MM.1S (cell line): ENCODE results near the gene CPSF3.
A peak's percentile ranks its signal among the peaks of the same experiment; 100 is the strongest.

Source experiments
- DNase-seq: peaks from one replicate; pipeline ENCODE4 v3.0.0-alpha.2; 2015
- H2AFZ ChIP-seq: fragments of 300-600 bp; sonication (generic); 2 replicates; pipeline ENCODE4 v1.6.0; 2016; ENCODE audit warnings: antibody characterized with exemption, low read length
- H3F3A ChIP-seq: fragments of 300-600 bp; sonication (generic); 2 replicates; pipeline ENCODE4 v1.6.1; 2016; ENCODE audit warnings: mild to moderate bottlenecking, antibody characterized with exemption, low read length, moderate library complexity, mixed read lengths; ENCODE audit not compliant: insufficient read depth
- H3K27ac ChIP-seq: fragments of 300-600 bp; sonication (generic); 2 replicates; pipeline ENCODE4 v1.5.1; 2016; ENCODE audit warnings: mild to moderate bottlenecking, low read length
- H3K27me3 ChIP-seq: fragments of 300-600 bp; sonication (generic); replicated peaks from 2 replicates; pipeline ENCODE4 v1.6.0; 2016; ENCODE audit warnings: low read length; ENCODE audit not compliant: insufficient read depth
- H3K36me3 ChIP-seq: fragments of 300-600 bp; sonication (generic); replicated peaks from 2 replicates; pipeline ENCODE4 v1.6.1; 2016; ENCODE audit warnings: mild to moderate bottlenecking, low read length, mixed read lengths; ENCODE audit not compliant: insufficient read depth
- H3K4me1 ChIP-seq: fragments of 300-600 bp; sonication (generic); 2 replicates; pipeline ENCODE4 v1.6.1; 2016; ENCODE audit warnings: low read length, mixed read lengths
- H3K4me2 ChIP-seq: fragments of 300-600 bp; sonication (generic); 2 replicates; pipeline ENCODE4 v1.6.0; 2016; ENCODE audit warnings: low read depth, low read length
- H3K4me3 ChIP-seq: fragments of 300-600 bp; sonication (generic); 2 replicates; pipeline ENCODE4 v1.5.1; 2016; ENCODE audit warnings: low read length, mixed read lengths
- H3K79me2 ChIP-seq: fragments of 300-600 bp; sonication (generic); 2 replicates; pipeline ENCODE4 v1.6.1; 2016; ENCODE audit warnings: mixed run types, low read length, mixed read lengths
- H3K9ac ChIP-seq: fragments of 300-600 bp; sonication (generic); 2 replicates; pipeline ENCODE4 v1.6.1; 2016; ENCODE audit warnings: low read length, mixed read lengths
- H3K9me2 ChIP-seq: fragments of 300-600 bp; sonication (generic); replicated peaks from 2 replicates; pipeline ENCODE4 v1.6.1; 2016; ENCODE audit warnings: mild to moderate bottlenecking, low read length, mixed read lengths; ENCODE audit not compliant: insufficient read depth
- H3K9me3 ChIP-seq: fragments of 300-600 bp; sonication (generic); replicated peaks from 2 replicates; pipeline ENCODE4 v1.6.1; 2016; ENCODE audit warnings: mild to moderate bottlenecking, low read length, mixed read lengths; ENCODE audit not compliant: insufficient read depth
- H4K20me1 ChIP-seq: fragments of 300-600 bp; sonication (generic); 2 replicates; pipeline ENCODE4 v1.6.1; 2016; ENCODE audit warnings: mild to moderate bottlenecking, low read length, moderate library complexity, mixed read lengths; ENCODE audit not compliant: insufficient read depth
- CTCF ChIP-seq: fragments of 300-600 bp; sonication (generic); IDR thresholded peaks from 2 replicates; pipeline ENCODE4 v1.5.1; 2016; ENCODE audit warnings: antibody characterized with exemption, low read length, mixed read lengths
- EZH2 ChIP-seq: fragments of 300-600 bp; sonication (generic); optimal IDR thresholded peaks from 2 replicates; pipeline ENCODE3; 2017; ENCODE audit warnings: low read depth, mild to moderate bottlenecking, antibody characterized with exemption, low read length, mixed read lengths
- EZH2phosphoT487 ChIP-seq: fragments of 300-600 bp; sonication (generic); IDR thresholded peaks from 2 replicates; pipeline ENCODE4 v1.6.1; 2018; ENCODE audit warnings: antibody characterized with exemption, low read length

CPSF3 gene

GRCh38 chr2:9419541-9419940 is 3.9 kb upstream of the CPSF3 start:
- Histone ChIP-seq H3K27ac (peak overlapping the region; percentile 24; the same call in 1 of the 2 replicates), H3K9me2 (no peaks in the 10 kb centered on the region), H3K79me2 (peaks cover 75% of the 10 kb centered on the region), H3K27me3 (no peaks in the 10 kb centered on the region), H3F3A (peaks cover 16% of the 10 kb centered on the region), H4K20me1 (no peaks in the 10 kb centered on the region), H3K9me3 (no peaks in the 10 kb centered on the region), H3K4me3 (no peak overlapping the region), H3K4me1 (peaks cover 28% of the 10 kb centered on the region), H2AFZ (no peak overlapping the region), H3K9ac (peak overlapping the region; percentile 13; the same call in 1 of the 2 replicates), H3K4me2 (peak overlapping the region; percentile 11), H3K36me3 (no peaks in the 10 kb centered on the region; the same call in 1 of the 2 replicates)
- TF ChIP-seq EZH2, result no peak
- TF ChIP-seq EZH2phosphoT487, result no peak
- no peak for TF ChIP-seq CTCF
- DNase-seq, result no peak

- Histone ChIP-seq H3K4me3 (no peak overlapping the region), H2AFZ (no peak overlapping the region), H3F3A (peaks cover 16% of the 10 kb centered on the region), H3K9me2 (no peaks in the 10 kb centered on the region), H3K27me3 (no peaks in the 10 kb centered on the region), H3K4me2 (no peak overlapping the region), H4K20me1 (no peaks in the 10 kb centered on the region), H3K36me3 (no peaks in the 10 kb centered on the region; the same call in 1 of the 2 replicates), H3K27ac (no peak overlapping the region), H3K79me2 (peaks cover 82% of the 10 kb centered on the region), H3K9me3 (no peaks in the 10 kb centered on the region), H3K9ac (no peak overlapping the region), H3K4me1 (peaks cover 36% of the 10 kb centered on the region)
- TF ChIP-seq CTCF, result no peak
- TF ChIP-seq EZH2, result no peak
- no peak for TF ChIP-seq EZH2phosphoT487
- no peak for DNase-seq
These were observed 3.0 kb upstream of the CPSF3 start for GRCh38 chr2:9420495-9420894.

GRCh38 chr2:9422321-9423099 is 944 bp upstream of the CPSF3 start:
- Histone ChIP-seq H3K27ac (peak overlapping the region; percentile 80; the same call in 1 of the 2 replicates), H3K4me3 (peak overlapping the region; percentile 94), H3K4me1 (peaks cover 36% of the 10 kb centered on the region), H3K27me3 (no peaks in the 10 kb centered on the region), H2AFZ (peak overlapping the region; percentile 97), H3K9me2 (no peaks in the 10 kb centered on the region), H3K36me3 (no peaks in the 10 kb centered on the region), H3K4me2 (peak overlapping the region; percentile 99), H3K9ac (peak overlapping the region; percentile 93), H3K79me2 (peaks cover 80% of the 10 kb centered on the region), H4K20me1 (no peaks in the 10 kb centered on the region), H3F3A (peaks cover 16% of the 10 kb centered on the region), H3K9me3 (no peaks in the 10 kb centered on the region)
- peak; percentile 38 for DNase-seq
- TF ChIP-seq EZH2phosphoT487 (no peak), CTCF (no peak; the same call in 1 of the 2 replicates), EZH2 (no peak)
